GM06990 (cell line): Measurements from ENCODE around the gene FLT3LG.
A peak's percentile ranks its signal among the peaks of the same experiment; 100 is the strongest.

Experiments used
- DNase-seq: peaks from one replicate; pipeline ENCODE4 v3.0.0-alpha.2; 2011; ENCODE audit not compliant: insufficient read length; ENCODE audit errors: extremely low read depth
- H3K27me3 ChIP-seq: replicated peaks from 2 replicates; pipeline ENCODE4 v1.6.0; 2011; ENCODE audit warnings: low read length; ENCODE audit not compliant: control insufficient read depth, insufficient read depth
- H3K36me3 ChIP-seq: 2 replicates; pipeline ENCODE4 v1.5.1; 2011; ENCODE audit warnings: low read length; ENCODE audit not compliant: control insufficient read depth, insufficient read depth
- H3K4me3 ChIP-seq: replicated peaks from 2 replicates; pipeline ENCODE4 v1.5.1; 2011; ENCODE audit warnings: low read depth, mild to moderate bottlenecking, control low read depth, low read length
- TF ChIP-seq, protein P1 (sequence below): IDR thresholded peaks from 2 replicates; pipeline ENCODE4 v1.5.1; 2011; ENCODE audit warnings: low read length, control low read depth, mild to moderate bottlenecking, inconsistent platforms; ENCODE audit not compliant: insufficient read depth, poor library complexity, severe bottlenecking

Gene FLT3LG, protein sequence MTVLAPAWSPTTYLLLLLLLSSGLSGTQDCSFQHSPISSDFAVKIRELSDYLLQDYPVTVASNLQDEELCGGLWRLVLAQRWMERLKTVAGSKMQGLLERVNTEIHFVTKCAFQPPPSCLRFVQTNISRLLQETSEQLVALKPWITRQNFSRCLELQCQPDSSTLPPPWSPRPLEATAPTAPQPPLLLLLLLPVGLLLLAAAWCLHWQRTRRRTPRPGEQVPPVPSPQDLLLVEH

DNA sequence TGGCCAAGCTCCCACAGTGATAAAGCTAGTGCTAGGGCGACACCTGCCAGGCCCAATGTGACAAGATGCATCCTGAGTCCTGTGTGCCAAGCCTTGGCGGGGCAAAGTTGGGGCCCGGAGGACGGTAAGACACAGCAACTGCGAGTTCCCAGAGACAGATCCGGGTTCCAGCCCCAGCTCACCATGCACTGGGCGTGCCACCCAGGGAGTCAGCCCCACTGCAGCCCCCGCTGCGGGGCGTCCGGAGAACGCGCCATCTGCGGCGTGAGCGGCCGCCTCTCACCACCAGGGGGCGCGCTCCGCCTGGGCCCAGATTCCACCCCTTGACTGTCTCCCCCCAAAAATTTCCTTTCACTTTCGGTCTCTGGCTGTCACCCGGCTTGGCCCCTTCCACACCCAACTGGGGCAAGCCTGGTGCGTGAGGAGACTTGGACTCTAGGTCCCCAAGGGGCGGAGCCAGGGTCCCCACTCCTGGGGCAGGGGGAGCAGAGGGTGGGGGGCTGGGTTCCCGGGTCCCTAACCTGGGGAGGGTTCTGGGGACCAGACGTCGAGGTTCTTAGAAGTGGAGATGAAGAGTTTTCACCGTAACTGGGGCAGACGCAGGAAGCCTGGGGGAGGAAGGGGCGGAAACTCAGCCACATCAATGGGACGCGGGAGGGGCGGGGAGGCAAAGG, at the start of gene FLT3LG:
Gene FLT3LG (plus strand): TSS at position 348 of the 674 bp plus-strand sequence. CDS start 425 bp downstream, outside the sequence.
- TF ChIP-seq, protein P1, sequence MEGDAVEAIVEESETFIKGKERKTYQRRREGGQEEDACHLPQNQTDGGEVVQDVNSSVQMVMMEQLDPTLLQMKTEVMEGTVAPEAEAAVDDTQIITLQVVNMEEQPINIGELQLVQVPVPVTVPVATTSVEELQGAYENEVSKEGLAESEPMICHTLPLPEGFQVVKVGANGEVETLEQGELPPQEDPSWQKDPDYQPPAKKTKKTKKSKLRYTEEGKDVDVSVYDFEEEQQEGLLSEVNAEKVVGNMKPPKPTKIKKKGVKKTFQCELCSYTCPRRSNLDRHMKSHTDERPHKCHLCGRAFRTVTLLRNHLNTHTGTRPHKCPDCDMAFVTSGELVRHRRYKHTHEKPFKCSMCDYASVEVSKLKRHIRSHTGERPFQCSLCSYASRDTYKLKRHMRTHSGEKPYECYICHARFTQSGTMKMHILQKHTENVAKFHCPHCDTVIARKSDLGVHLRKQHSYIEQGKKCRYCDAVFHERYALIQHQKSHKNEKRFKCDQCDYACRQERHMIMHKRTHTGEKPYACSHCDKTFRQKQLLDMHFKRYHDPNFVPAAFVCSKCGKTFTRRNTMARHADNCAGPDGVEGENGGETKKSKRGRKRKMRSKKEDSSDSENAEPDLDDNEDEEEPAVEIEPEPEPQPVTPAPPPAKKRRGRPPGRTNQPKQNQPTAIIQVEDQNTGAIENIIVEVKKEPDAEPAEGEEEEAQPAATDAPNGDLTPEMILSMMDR: peak; percentile 98
- DNase-seq: peak; percentile 91
- Histone ChIP-seq H3K4me3 (peak within 1 kb of the TSS; percentile 73), H3K27me3 (no peaks in the 10 kb centered on the region), H3K36me3 (no peaks in the 10 kb centered on the region)

DNA sequence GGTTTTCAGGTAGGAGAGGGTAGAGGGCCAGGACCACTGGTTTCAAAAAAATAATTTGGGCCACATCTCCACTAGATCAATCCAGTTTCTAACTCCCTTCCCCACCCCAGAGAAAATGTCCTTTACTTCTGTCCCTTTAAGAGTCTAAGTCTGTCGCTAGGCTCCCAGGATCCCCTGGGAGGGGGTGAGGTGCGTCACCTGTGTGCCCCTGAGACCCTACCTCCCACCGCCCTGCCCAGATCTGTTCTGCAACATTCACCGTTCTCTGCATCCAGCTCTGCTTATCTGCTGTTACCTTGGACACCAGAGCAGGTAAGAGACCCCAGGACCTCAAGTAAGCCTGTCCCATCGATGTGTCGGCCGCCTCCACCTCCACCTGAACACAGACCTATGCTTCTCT, 48.8 kb upstream of the FLT3LG start, which contains the start of gene GFY:
Gene GFY (plus strand): TSS at position 211 of the 400 bp plus-strand sequence. CDS start 1,043 bp downstream, outside the sequence.
- DNase-seq: no peak
- TF ChIP-seq, protein P1: no peak
- no peak within 1 kb of the TSS for H3K4me3 ChIP-seq
- H3K27me3 ChIP-seq: peaks cover 4% of the 10 kb centered on the region
- no peaks in the 10 kb centered on the region for H3K36me3 ChIP-seq

DNA sequence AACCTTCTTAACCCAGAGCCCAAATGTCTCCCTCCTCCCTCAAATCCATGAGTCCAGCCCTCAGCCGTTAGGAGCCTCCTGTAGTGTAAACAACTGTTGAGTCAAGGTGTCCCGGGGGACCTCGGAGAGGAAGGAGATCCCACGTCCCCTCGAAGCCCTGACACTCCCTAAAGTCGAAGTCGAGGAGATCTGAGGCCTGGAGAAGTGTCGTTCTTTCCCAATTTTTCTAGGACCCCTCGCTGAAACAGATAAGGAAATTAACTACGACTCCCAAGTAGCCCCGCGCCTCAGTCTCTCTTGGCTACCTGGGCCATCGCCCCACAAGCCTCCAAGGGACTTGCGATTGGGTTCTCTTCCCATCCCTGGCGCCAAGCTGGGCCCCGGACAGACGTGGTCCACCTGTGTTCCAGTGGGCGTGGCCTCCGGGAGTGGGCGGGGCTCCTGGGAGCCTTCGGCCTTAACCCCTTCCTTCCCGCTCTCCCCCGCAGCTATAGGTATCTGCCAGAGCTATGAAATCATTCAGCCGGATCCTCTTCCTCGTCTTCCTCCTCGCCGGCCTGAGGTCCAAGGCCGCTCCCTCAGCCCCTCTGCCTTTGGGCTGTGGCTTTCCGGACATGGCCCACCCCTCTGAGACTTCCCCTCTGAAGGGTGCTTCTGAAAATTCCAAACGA, 48.0 kb upstream of the FLT3LG start:
- DNase-seq: no peak
- no peaks in the 10 kb centered on the region for H3K36me3 ChIP-seq
- no peak overlapping the region for H3K4me3 ChIP-seq
- H3K27me3 ChIP-seq: peaks cover 4% of the 10 kb centered on the region
- TF ChIP-seq, protein P1: no peak

DNA sequence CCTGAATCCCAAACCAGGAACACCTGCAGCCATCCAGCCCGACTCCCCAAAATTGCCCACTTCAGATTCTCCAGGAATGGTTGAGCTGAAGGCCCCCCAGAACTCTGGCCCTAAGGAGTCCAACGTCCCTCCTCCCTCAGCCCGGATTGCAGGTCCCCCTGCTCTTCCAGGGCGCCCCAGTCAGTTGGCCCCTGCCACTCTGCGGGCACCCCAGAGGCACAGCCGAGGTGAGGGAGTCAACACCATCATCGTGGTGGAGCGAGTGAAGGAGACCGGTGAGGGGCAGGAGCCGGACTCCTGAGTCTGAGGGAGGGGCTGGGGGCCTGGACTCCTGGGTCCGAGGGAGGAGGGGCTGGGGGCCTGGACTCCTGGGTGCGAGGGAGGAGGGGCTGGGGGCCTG, 46.7 kb upstream of the FLT3LG start:
- Histone ChIP-seq H3K36me3 (no peaks in the 10 kb centered on the region), H3K4me3 (no peak overlapping the region), H3K27me3 (peaks cover 4% of the 10 kb centered on the region)
- TF ChIP-seq, protein P1: no peak
- no peak for DNase-seq

DNA sequence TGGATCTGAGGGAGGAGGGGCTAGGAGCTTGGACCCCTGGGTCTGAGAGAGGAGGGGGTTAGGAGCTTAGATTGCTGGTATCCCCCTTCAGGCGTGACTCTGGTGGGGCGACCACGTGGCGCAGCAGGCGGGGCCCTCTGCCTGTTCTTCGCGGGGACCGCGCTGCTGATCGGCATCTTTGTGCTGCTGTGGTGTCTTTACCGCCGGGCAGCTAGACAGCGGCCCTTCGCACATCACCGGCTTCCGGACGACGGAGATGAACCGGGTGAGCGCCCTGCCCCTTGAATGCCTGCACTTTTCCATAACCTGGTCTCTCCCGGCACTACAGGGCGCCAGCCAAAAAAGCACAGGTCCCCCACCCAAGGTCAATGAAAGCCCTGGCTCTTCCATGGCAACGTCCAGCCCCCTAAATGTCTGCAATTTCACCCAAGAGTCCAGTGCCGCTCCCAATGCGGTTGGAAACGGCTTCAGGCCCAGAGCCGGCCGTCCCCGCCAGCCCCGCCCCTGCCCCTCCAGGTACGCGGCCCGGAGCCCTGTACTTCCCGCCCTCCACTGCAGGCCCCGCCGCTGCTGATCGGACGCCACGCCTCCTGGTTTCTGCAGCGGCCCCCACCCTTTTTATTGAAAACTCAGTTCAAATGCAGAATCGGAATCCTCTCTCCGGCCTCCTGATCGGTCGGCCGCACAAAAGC, 46.0 kb upstream of the FLT3LG start:
- Histone ChIP-seq H3K4me3 (no peak overlapping the region), H3K36me3 (no peaks in the 10 kb centered on the region), H3K27me3 (peaks cover 4% of the 10 kb centered on the region)
- no peak for DNase-seq
- TF ChIP-seq, protein P1: no peak
